Stimulated activated CD4-positive, alpha-beta T cell treated with anti-CD3 and anti-CD28 coated beads, Interleukin-2, amount 100 ng/mL, for 48 hours (primary cell): ENCODE data around the gene EDC4.
"Not testable (repeated sequence)": the region's sequence is repeated elsewhere in the genome, so short reads cannot be mapped to it uniquely, and the experiment has no call there.

ENCODE experiments used
- DNase-seq, 2 donors: peaks; one replicate each; pipeline ENCODE4 v3.0.0-alpha.2; 2020

The EDC4 gene

DNA sequence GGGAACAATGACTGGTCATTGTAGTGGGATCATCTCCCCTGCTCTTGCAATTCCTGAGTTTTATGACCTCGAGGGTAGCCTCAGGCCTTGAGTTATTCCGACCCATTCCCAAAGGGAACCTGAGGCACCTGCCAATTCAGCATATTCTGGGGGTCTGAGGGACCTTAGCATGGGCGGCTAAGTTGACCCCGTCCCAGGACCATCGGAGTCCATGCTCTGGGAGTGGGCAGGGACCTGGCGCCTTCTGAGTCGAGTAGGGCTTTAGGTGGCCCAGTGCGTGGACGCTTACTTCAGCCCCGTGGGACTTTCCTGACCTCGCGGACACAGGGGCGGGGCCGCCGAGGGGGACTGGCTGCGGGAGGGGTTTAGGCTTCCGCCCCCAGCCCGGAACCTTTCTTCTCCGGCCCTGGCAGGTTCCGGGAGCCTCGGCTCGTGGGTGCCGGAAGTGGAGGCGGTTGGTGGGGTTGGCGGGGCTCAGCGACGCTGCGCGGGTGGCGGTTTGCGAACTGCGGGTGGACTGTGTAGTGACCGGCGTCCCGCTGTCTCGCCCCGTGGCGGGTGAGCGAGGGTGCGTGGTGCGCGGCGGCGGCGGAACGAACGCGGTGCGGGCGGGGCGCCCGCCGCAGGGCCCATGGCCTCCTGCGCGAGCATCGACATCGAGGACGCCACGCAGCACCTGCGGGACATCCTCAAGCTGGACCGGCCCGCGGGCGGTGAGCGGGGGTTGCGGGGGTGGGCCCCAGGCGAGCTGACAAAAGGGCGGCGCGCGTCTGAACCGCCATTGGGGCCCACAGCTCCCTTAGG is at the start of gene EDC4:
EDC4 (plus strand) TSS at position 422 of the 804 bp plus-strand sequence; CDS start at position 632, 210 bp downstream.
- peak; percentile 90 to 92 for DNase-seq

- no peak for DNase-seq
Measured at GRCh38 chr16:67825119-67825518, 47.7 kb upstream of the EDC4 start.

DNA sequence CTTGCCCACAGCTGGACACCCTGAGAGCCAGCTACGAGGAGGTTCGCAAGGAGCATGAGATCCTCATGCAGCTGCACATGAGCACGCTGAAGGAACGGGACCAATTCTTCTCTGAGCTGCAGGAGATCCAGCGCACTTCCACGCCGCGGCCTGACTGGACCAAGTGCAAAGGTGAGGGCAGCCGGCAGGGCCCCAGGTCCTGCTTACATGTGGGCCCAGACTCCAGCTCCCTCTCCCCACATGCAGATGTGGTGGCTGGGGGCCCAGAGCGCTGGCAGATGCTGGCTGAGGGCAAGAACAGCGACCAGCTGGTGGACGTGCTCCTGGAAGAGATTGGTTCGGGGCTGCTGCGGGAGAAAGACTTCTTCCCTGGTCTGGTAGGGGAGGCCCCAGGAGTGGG is 46.9 kb upstream of the EDC4 start:
- DNase-seq, result no peak

DNA sequence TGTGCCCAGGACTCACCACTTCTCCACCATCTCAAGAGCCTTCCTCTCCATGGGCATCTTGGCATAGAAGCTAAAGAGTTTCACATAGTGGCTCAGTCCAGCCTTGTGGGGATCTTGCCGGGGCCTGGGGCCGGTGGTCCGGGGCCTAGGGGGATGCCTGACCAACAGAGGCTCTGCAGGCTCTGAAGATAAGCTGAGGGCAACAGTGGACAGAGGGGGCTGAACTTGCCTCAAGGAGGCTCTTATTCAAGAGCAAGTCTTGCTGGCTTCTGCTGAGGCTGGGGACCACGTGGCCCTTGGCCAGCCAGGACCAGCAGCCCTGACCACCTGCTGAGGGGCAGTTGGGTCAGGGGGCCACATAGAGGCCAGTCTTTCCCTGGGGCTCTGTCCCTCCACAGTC is 44.2 kb upstream of the EDC4 start:
- DNase-seq, result no peak

DNA sequence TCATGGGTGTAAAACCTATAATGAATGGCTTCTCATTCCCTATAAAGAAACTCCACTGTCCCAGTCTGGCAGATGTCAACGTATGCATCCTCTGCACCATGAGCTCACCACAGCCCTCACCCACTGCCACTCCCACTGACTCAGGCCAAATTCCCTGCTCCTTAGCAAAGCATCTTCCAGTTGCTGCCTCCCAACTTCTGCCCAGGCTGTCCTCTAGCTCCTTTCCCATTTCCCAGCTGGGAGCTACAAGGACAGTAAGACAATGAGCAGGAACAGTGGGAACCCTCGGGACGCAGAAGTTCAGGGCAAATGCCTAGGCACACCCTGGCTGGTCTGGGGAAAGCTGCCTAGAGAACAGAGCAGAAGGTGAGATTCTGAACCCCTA is 39.8 kb upstream of the EDC4 start:
- no peak for DNase-seq

GRCh38 chr16:67833415-67834241 is 39.2 kb upstream of the EDC4 start:
- peak; percentile 90 to 91 for DNase-seq

GRCh38 chr16:67834242-67834614 is 38.6 kb upstream of the EDC4 start:
- no peak for DNase-seq

DNA sequence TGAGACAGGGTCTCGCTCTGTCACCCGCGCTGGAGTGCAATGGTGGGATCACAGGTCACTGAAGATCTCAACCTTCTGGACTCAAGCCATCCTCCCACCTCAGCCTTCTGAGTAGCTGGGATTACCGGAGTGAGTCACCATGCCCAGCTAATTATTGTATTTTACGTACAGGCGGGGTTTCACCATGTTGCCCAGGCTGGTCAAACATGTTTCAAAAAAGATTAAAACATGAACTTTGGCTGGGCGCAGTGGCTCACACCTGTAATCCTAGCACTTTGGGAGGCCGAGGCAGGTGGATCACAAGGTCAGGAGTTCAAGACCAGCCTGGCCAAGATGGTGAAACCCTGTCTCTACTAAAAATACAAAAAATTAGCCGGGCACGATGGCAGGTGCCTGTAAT is 35.7 kb upstream of the EDC4 start:
- not testable (repeated sequence) for DNase-seq

DNA sequence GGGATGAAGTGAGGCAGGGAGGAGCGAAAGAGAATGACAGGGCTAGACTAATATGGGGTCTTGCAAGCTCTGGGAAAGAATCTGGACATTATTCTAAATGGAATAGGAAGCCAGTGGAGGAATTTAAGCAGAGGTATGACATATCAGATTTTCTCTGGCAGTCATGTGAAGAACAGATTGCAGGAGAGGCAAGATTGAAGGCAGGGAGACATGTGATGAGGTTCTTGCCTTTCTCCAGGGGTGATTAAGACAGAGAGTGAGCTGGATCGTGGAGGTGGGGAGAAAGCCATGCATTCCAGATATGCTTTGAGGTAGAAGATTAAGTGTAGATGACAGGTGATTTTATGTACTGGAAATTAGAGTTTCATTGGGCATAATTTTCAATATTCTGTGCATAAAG is 35.0 kb upstream of the EDC4 start:
- DNase-seq, result no peak

DNA sequence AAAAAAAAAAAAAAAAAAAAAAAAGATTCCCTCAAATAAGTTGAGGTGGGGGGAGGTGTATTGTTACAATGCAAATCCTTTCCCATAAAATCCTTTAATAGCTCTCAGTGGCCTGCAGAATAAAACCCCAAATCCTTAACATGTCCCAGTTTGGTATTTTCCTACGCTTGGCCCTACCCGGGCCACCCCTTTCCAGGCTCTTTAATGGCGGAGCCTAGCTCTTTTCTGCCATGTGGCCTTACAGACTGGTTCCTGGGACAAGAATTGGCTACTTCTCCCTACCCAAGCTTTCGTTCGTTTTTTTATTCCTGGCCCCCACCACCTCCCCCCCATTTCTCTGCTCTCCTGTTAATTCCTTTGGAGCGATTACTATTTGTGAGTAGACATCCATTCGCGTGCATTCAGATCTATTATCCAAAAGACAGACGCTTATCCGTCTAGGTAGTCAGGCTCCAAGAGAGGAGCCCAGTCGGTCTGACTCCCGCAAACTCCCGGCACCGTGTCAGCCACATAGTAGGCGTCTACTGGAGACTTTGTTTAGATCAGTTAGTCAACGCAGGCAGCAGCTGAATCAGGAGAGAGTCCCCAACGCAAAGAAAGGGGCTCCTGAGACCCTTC is 31.5 kb upstream of the EDC4 start:
- no peak for DNase-seq

- DNase-seq, result peak; percentile 93
Measured at GRCh38 chr16:67841816-67842508, 30.9 kb upstream of the EDC4 start, which contains the start of gene THAP11. TSS of gene THAP11 (plus strand) at chr16:67842320. CDS start at chr16:67842555, 235 bp downstream.

- peak; percentile 39 to 52 for DNase-seq
Measured at GRCh38 chr16:67842509-67843342, 30.1 kb upstream of the EDC4 start.

- no peak for DNase-seq
Measured at GRCh38 chr16:67843343-67843765, 29.5 kb upstream of the EDC4 start.

GRCh38 chr16:67844497-67844896 is 28.4 kb upstream of the EDC4 start:
- no peak for DNase-seq

- DNase-seq, result no peak
Measured at GRCh38 chr16:67845291-67846062, 27.4 kb upstream of the EDC4 start.

GRCh38 chr16:67846063-67846319 is 26.9 kb upstream of the EDC4 start:
- no peak for DNase-seq

GRCh38 chr16:67846320-67847063 is 26.4 kb upstream of the EDC4 start, which contains the start of gene NUTF2:
TSS of gene NUTF2 (plus strand) at chr16:67846933. CDS start at chr16:67865131, 18,198 bp downstream.
- peak; percentile 93 to 96 for DNase-seq

- no peak for DNase-seq
Measured at GRCh38 chr16:67847064-67847861, 25.6 kb upstream of the EDC4 start, which contains the start of gene CENPT. TSS of gene CENPT (minus strand) at chr16:67847693. CDS start at chr16:67833859, 13,834 bp downstream.

DNA sequence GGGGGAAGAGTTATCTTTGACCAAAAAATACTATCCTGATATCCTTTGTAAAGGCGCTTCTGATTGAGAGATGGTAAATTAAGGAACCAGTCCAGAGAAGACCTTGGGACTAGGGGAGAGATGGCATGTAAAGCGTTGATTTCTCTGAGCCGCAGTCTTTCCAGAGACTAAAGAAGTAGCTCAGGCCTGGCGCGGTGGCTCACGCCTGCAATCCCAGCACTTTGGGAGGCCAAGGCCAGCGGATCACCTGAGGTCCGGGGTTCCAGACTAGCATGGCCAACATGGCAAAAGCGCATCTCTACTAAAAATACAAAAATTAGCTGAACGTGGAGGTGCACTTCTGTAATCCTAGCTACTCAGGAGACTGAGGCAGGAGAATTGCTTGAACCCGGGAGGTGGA is 24.7 kb upstream of the EDC4 start:
- DNase-seq, result no peak

DNA sequence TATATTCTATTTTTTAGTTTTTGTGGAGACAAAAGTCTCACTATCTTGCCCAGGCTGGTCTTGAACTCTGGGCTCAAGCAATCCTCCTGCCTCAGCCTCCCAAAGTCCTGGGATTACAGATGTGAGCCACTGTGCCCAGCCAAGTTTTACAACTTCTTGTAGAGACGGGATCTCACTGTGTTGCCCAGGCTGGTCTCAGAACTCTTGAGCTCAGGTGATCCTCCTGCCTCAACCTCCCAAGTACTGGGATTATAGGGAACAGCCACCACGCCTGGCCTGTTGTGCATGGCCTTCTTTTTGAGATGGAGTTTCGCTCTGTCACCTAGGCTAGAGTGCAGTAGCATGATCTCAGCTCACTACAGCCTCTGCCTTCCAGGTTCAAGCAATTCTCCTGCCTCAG is 19.2 kb upstream of the EDC4 start:
- no peak for DNase-seq
